HG02610 (cell line): ENCODE results near the gene POU3F3.

Experiments
- ATAC-seq: cut with Tn5 transposase; IDR thresholded peaks from one replicate; pipeline ENCODE4 v1.9.1; 2021; ENCODE audit warnings: mild to moderate bottlenecking, moderate library complexity; ENCODE audit not compliant: unreplicated experiment

The POU3F3 gene

DNA sequence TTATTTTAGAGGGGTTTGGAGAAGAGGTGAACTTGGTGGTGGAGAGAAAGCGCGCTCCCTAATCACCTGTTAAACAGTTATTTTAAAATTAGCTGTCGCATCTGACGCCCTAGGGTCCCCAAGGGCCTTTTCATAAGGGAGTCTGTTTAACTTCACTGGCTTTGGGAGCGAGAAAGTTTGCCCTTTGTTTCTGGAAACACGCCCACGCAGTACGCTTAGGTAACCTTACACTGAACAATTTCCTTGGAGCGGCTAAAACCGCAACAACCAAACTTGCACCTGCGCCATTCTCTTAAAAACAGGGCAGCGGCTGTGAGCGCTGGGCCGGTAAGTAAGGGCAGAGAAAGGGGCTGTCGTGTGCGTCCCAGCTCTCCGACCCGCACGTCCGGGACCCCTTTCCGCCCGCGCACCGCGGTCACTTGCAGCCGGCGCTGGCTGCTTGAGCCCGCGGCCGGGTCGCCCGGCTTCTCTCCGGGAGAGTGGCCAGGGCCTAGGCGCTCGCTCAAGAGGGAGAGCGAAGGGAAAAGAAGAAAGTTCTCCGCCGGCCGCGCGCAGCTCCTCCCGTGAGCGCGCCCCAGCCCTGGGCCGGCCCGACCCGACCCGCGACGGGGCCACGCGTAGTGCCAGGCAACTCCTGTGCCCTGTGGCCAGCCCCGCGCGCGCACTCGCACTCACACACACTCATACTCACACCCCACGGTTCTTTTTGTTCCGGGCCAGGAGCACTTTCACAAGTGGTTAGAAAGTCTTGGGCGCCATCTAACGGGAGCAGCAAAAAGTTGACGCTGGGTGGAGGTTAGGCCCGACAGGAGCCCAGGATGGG lies 19.2 kb downstream of the POU3F3 start:
- ATAC-seq, result peak; percentile 89

DNA sequence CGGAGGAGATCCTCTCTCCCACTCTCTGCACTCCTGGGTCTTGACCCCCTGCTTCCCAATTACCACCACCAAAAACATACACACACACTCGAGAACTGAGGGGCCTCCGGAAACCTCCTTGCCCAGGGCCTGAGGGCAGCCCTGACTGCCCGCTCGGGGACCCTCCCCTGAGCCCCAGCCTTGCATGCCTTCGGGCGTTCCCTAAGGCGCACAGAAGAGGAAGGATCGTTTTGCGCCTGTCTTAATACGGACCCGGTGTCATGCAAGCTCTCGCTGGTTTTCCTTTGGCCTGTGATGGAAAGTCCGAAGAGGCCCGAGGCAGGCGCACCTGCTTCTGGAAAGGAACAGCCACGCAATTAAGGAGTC lies 19.8 kb downstream of the POU3F3 start:
- peak; percentile 19 for ATAC-seq

DNA sequence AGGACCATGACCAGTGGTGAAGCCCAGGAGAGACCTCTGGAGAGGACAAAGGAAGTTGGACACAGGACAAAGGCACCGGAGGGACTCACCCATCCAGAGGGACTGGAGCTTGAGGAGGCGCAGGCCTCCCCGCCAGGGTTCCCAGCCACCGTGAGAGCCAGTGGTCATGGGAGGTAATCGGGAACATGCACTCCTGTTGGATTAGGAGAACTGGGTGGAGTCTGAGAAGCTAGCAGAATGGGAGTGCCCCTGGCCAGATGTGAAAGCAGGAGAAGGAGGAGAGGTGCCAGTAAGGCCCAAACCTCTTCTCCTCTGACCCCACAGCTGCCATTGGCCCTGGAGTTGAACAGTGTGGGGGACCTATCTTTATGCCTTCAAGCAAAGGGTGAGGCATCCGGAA lies 20.3 kb downstream of the POU3F3 start:
- no peak for ATAC-seq

DNA sequence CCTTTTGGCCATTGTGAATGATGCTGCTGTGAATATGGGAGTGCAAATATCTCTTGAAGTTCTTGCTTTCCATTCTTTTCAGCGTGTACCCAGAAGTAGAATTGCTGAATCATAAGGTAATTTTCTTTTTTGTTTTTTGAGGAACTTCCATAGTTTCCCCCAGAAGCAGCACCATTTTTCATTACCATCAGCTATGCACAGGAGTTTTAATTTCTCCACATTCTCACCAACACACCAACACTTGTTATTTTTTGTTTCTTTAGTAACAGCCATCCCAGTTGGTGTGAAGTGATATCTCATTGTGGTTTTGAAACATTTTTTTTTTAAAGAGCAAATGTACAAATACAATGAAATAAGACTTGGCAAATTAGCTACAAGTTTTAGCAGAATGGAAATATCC lies 21.3 kb downstream of the POU3F3 start:
- no peak for ATAC-seq

DNA sequence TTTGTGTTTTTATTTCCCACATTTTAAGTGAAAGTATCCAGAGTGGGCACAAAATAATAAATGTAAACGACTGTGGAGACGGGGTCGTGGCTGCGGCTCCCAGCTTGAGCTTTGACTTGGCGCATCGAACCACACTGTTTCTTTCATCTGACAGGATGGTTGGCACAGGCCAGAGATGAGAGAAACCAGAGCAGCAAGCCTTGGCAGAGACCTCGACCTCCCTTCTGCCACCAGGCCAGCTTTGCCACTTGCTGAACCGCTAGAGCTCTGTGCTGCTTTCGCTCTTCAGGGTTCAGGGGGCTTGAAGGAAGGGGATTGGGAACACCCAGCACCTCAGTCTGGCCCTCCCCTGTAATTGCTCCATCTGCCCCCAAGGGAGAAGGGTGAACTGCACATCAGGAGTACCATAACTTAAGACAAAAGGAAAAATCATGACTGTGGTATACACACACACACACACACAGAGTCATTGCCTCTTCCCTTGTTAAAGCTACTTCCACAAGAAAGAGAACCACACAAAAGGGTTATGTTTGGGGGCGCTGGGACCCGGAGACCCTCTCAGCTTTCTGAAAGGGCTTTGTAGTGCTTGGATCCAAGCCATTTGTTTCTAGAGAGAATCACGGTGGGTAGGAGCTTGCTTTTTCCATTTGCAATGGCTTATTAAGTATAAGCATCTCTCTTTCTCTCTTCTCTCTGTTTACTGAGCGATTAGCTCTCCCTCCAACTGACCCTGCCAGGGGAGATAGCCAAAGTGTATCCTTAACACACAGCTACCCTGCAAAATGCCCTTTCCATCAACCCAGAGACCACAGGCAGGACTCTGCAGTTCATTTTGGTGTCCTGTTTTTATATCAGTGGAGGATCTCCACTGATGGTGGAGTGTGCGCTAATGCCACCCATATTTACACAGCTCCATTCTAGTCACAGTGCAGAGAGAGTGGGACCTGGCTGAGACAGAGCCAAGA lies 23.0 kb downstream of the POU3F3 start:
- ATAC-seq, result no peak

DNA sequence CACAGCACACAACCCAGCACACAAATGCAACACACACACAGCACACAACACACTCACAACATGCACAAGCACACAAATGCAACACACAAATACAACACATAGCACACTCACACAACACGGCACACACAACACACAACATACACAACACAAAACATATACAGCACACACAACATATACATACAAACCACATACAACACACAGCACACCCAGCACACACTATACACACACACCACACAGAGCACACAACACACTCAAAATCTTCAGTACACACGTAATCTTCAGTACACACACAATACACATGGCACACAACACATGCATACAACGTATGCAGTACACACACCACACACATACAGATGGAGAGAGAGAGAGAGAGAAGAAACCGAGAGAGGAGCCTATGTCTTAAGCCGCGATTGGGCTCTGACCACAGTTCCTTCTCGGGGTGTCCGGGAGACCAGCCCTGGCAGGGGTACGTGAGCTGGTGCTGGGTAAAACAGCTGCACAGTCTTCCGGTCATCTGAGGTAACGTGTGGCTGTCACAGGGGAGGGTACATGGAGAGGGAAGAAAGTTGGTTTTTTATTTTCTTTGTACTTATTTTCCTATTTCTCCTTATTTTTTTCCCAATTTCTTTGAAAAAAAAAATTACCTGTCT lies 25.1 kb downstream of the POU3F3 start:
- ATAC-seq, result no peak

DNA sequence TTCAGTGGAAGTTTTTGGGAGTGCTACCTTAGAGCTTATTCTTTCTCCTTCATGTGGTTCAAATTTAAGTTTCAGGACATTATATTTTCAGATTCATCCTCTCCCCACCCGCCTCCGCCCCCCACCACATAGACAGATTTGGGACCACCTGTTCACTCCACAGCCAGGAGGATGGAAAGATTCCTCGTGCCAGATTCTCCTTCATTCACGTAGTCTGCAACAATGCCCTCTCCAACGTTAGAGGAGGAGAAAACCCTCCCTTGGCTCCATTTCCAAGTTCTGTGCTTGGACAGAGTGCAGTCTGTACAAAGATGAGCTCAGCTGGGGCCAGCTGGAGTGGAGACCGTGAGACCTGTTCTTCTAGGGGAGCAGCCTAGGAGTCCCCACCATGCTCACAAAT lies 26.2 kb downstream of the POU3F3 start:
- no peak for ATAC-seq

DNA sequence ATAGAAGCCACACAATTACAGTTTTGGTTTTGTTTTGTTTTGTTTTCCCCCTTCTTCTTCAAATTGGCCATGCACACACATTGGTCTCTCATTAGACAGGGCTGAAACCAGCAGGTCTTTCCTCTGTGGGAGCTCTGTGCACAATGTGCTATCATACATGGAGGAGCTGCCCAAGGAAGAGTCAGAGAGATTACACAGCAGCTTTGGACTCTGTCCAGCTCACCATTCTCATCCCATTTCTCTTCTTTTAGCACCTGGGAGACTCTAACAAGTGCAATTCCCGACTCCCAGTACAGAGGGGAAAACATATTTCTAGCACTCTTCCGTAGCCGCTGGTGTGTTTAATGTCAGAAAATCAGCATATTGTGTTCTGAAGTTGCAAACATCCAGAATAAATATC lies 29.4 kb downstream of the POU3F3 start:
- ATAC-seq, result no peak

DNA sequence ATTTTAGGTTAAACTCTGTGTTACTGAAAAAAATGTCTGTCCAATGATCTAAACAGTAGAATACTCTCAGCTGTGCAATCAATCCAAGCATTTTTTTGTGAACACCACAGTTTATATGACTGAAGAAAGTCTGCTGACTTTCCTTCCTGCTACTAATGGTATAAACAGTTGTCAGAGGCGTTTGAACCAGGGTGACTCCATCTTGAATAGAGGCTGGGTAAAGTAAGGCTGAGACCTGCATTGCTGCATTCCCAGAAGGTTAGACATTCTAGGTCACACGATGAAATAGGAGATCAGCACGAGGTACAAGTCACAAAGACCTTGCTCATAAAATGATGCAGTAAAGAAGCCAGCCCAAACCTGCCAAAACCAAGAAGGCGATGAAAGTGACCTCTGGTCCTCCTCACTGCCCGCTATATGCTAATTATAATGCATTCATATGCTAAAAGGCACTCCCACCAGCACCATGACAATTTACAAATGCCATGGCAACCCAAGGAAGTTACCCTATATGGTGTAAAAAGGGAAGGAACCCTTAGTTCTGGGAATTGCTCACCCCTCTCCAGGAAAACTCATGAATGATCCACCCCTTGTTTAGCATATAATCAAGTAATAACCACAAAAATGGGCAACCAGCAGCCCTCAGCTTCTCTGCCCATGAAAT lies 31.3 kb downstream of the POU3F3 start:
- ATAC-seq, result no peak

DNA sequence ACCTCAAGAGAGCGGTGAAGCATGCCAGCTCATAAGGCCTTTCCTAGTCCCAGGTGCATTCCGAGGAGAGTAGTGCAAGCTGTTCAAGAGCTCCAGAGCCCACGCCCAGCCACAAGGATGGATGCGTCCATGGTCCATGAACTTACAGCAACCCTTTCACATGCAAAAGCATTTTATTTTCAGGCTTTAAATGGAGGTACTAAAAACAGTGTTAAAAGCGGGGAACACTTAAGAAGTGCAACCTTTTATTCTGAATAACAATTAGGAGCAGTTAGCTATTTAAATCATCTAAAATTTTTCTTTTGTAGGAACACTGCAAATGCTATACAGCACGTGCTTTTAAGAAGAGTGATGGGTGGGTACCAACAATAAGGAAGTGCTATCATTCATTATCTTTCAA lies 33.8 kb downstream of the POU3F3 start:
- ATAC-seq, result no peak

DNA sequence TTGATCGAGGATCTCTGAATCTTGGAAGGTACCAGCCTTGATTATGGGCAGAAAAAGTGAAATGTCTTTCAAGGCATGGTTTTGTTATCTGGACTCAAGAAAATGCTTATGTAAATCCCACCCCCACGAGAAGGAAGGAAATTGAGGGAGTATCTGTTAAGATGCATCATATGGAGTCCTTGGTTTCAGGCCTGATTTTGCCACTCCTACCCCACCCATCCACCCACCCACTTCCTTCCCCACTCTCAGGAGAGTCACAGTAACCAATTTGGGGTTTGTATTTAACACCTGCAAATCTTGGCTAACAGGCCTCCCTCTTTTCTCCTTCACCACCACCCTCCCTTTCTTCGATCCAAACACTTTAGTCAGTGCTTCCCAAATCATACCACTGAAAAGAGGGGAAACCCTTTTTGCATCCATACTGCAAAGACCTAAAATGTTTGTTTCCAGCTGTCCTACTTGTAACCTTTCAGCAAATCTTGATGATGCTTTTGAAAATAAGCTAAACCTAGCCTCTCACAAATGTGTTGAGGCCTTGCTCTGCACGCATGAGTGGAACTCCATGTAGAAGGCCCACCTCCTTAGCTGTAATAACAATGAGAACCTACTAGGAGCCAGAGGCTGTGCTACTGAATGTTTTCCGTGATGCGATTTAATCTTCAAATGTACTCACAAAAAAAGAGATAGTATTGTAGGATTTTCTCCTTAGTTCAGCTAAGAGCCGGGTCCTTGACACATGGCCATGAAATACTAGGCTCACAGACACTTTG lies 34.8 kb downstream of the POU3F3 start:
- ATAC-seq, result no peak

DNA sequence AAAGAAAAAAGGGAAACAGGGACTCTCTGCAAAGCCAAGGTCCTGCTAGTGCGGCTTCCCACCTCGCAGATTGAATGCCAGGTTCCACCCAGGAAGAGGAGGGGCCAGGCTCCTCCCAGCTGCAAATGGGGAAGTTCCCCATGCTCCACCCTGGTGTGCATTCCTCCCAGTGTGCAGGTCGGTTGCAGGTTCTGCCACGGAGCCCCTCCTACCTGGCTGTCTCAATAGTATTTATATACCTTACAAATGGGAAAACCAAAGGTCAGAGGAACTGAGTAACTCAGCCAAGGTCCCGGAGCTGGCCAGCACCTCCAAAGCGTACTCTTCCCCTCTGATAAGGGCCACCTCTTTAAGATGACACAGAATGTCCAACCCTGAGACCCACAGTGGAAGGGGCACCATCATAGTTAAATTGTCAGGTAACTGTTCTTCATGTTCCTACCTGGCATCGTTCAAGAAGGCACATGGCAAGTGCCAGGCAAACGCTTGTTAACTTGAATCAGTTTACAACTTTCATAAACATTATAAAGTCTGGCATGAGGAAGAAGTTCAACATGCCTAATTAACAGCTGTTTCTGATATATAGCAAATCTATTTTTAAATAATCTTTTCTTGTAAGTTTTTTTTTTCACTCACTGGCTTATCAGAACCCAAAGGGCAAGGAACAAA lies 35.5 kb downstream of the POU3F3 start:
- ATAC-seq, result peak; percentile 45

DNA sequence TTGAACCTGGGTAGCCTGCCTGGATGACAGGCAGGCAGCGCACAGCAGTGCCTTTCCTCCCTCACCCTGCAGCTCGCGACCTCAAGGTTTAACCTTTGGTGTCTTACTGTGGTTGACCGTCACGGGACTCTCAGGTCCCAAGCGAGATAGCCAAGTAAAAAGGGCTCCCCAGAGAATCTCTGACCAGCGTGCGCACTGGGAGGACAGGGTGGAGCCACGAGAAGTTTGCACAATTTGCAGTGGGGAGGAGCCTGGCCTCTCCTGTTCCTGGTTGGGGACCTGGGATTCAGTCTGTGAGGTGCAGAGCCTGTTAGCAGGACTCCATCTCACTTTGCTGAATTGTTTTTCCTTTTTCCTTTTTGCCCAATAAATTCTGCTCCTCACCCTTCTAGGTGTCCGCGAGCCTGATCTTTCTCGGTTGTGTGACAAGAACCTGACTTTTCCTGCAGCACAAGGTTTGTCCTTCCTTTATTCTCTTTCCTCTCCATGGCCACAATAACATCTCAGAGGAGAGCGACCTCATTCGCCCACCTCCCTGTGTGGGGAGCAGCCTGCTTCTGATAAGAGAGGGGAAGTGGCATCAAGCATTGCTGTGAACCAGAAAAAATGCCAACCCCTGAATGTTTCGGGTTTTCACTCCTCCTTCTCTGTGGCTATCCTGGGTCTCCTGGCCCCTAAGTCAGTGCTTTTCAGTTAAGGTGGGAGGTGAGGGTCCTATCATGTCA lies 36.2 kb downstream of the POU3F3 start:
- ATAC-seq, result no peak

DNA sequence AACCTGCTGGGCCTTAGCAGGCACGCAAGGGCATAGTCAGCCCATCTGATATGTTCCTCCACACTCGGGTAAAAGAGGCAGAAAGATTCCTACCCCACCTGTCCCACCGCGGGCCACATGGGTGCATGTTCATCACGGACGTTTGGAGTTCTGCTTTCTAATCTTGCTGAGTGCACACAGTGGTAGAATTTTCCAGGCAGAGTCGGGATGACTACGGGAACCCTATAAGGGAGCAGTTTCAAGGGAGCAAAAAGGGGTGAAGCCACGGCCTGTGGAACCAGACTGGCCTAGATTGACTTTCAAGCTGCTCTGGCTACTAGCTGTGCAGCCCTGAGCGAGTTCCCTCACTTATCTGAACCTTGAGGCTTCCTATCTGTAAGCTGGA lies 36.8 kb downstream of the POU3F3 start:
- ATAC-seq, result no peak

DNA sequence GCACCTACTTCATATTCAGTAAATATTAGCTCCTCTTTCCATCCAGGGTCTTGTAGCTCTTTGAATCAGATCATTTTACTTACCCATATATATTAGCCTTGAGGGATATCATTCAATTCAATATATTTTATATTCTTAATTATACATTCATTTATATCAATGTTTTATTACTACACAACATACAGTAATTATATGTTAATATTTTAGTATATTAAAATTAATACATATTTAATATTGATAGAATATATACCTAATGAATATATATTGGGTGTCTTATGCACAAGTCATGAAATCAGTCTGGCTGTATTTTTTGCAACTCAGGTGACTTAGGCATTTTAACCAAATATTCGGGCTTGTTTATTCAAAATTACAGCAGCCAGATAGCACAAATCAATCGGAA lies 37.2 kb downstream of the POU3F3 start:
- no peak for ATAC-seq

DNA sequence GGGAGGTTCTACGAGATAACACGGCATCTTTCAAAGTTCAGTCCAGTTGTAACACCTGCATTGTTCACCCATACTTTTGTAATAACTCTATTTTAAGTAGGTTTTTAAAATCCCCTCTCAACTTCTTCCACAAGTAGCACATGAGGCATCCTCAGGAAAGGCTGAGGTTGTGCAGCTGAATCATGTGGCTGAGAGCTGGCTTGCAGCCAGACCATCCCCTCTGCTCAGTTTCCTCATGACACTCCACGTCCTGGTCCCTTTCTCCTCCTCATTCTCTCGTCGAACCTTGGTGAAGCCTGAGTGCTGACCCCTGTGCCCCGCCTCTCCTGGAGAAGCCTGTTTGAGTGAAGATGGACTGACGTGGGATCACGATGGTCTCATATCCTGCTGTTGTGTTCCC lies 42.5 kb downstream of the POU3F3 start:
- no peak for ATAC-seq

DNA sequence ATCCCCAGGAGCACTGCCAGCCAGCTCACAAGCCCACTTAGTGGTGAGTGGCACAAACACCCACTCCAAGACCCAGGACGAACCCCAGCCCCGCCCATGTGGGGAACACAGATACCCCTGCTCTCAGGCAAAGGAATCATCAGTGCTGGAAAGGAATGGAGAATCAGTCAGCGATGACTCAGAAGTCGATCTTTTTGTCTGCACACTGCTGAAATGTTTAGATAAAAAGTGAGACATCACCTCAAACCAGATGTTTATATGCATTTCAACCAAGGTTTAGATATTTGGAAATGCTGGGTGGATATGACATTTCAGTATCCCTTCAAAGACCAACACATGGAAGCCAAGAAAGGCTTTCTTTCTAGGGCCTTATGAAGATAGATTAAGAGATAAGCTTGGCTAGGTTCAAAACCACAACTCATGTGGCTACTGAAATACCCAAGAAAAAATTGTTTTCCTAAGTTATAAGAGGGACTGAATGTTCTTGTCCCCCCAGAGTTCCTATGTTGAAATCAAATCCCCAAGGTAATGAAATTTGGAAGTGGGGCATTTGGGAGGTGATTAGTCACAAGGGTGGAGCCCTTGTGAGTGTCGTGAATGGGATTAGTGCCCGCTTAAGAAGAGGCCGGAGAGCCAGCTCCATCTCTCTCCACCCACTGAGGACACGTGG lies 43.7 kb downstream of the POU3F3 start:
- ATAC-seq, result no peak

DNA sequence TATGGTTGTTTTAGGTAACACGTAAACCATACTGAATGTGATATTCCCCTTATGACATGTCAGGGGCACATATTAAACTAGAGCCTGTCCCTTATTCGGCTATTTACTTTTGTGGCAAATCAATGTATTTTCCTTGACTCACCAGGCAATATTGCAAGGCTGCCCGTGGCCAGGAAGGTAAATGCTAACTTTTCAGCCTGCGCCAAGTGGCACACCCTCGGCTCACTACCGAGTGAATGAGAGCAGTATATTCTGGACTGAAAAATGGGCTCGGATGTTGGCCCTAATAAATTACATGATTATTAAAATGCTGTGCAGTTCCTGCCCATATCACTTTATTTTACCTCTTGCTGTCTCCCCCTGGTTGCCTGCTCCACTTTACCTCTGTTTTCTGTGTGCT lies 46.7 kb downstream of the POU3F3 start:
- ATAC-seq, result no peak
